HG03558 (cell line): ENCODE data around the gene TRIM49D1.
"Not testable (repeated sequence)": the region's sequence is repeated elsewhere in the genome, so short reads cannot be mapped to it uniquely, and the experiment has no call there.

Experiments used
- ATAC-seq: cut with Tn5 transposase; IDR thresholded peaks from one replicate; pipeline ENCODE4 v1.9.1; 2021; ENCODE audit warnings: moderate number of reproducible peaks; ENCODE audit not compliant: unreplicated experiment; ENCODE audit errors: extremely low read depth

TRIM49D1 gene, protein sequence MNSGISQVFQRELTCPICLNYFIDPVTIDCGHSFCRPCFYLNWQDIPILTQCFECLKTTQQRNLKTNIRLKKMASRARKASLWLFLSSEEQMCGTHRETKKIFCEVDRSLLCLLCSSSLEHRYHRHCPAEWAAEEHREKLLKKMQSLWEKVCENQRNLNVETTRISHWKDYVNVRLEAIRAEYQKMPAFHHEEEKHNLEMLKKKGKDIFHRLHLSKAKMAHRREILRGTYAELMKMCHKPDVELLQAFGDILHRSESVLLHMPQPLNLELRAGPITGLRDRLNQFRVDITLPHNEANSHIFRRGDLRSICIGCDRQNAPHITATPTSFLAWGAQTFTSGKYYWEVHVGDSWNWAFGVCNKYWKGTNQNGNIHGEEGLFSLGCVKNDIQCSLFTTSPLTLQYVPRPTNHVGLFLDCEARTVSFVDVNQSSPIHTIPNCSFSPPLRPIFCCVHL

DNA sequence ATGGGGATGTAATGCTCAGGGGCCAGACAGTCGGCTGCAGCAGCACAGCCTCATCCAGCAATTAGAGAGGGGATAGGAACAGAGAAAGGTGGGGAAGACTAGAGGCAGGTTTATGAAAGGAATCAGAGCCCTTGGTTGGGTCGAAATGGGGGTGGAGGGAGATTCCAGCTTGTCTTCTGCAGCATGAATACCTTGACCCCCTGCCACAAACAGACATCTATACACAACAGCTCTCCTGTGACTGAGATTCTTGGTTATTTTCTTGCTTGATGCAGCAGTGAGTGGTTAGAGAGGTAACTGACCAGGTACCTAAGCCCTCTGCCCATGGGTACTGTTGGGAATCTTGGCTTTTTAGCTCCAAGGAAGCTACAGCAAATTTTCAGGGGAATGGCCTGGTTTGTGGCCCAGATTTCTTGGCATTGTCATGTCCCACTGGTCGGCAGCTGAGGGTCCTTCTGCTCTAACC, at the start of gene TRIM49D1:
TRIM49D1 (minus strand) TSS at position 51 of the 466 bp plus-strand sequence. CDS start 4,535 bp downstream, outside the sequence.
- no peak for ATAC-seq

DNA sequence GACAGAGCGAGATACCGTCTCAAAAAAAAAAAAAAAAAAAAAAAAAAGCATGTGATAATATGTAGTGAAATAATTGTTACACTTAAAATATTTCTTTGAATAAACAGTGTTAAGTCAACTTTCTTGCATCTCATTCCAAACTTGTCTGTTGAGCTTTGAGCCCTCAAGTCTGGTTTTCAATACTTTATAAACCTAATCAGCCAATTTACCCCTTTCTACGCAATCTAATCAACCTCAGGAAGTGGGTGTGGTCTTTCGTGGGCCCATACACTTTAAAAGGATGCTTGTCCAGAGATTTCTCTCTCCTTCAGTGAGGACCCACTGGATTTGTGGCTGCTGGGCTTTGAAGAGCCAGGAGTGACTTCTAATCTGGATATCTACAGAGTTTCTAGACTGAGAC, 43.7 kb upstream of the TRIM49D1 start, which contains the start of gene TRIM64:
TRIM64 (plus strand) TSS at position 301 of the 400 bp plus-strand sequence. CDS start 2,467 bp downstream, outside the sequence.
- ATAC-seq = not testable (repeated sequence)

DNA sequence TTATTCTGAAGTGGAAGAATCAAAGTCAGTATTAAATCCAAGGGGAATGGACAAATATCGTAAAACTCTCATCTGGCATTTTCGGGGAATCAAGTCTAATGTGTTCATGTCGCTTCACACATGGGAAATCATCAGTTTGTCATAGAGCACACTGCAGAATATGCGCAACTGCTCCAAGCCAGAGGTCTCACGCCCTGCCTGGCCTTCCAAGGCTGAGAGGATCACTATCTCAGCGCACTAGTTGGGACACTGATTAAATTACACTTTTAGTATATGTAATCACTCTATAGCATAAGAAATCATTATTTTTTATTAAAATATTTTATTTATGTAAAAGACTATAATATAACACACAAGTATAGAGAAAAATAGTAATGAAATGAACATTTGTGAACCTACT, 38.8 kb upstream of the TRIM49D1 start:
- not testable (repeated sequence) for ATAC-seq

DNA sequence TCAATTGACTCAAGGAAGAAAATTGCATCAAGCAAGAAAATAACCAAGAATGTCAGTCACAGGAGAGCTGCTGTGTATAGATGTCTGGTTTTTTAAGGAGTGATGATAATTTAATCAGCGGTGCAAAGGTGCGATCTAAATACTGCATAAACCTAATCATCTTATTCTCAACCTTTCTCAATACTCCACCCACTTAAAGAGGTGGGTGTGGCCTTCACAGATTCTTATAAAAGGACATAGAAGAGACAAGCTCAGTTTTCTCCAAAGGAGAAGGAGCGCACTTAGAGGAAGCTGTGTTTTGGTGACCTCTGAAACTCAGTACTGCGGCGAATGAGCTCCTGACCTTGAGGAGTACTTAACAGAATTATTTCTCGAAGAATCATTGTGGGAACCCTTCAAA, 1.7 kb upstream of the TRIM49D1 start, which contains the start of gene TRIM49D2:
TRIM49D2 (plus strand) TSS at position 301 of the 400 bp plus-strand sequence. CDS start 2,698 bp downstream, outside the sequence.
- not testable (repeated sequence) for ATAC-seq

DNA sequence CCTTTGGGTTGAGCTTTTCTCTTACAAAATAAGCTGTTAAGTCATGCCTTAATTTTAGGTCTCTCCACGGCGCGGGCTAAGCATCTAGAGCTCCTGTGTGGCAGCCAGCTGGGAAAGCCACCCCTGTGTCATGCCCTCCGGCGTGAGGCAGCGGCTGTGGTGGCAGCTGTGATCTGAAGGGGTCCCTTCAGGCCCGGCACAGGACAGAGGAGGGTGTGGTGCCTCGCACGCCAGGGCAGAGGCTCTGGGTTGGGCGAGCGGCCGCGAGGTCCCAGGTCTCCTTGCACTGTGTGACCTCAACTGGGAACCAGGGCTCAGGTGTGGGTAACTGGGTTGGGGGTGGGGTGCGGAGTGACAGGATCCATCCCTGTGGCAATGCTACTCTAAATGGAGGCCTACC, 21.2 kb downstream of the TRIM49D1 start:
- not testable (repeated sequence) for ATAC-seq

DNA sequence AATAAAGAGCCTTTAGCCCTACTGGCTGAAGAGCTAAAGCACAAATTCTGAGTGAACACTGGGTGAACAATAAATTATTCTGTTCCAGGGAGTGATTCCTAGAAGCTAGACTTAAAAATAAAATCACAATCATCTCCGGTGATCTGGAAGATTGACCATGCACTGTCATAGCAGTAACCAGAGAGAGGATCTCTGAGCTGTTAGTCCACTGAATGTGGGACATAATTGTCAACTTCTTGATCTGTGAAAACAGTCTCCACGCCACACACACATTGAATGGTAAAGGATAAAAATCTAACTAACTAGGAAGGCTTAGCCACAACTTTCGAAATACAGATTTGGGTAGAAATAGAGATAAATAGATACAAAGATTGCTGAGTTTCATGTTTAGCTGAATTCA, 28.8 kb downstream of the TRIM49D1 start:
- not testable (repeated sequence) for ATAC-seq

DNA sequence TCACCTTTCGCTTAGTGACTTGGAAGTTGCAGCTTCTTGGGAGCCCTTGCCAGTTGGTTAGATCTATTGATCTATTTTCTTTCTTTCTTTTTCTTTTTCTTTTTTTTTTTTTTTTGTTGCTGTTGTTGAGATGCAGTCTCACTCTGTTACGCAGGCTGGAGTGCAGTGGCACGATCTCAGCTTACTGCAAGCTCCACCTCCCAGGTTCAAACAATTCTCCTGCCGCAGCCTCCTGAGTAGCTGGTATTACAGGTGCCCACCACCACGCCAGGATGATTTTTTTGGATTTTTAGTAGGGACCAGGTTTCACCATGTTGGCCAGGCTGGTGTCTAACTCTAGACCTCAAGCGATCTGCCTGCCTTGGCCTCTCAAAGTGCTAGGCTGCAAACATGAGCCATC, 44.5 kb downstream of the TRIM49D1 start:
- not testable (repeated sequence) for ATAC-seq

DNA sequence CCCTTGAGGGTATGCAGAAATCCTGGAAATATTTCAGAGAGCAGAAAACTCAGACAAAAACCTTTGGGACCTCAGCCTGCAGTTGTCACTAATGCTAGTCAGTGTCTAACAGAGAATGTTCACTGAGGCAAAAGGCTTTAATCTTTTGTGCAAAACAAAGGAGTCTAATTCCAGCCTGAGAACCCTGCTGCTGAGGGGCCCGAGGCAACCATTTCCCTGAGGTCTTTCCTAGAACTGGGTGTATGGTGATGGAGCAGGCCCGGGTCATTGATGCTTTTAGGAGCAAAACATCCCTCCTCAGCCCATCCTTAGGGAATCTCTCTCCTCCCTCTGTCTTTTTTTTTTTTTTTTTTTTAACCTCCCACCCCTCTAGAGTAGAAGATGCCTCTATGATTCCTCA, 49.5 kb downstream of the TRIM49D1 start:
- ATAC-seq = not testable (repeated sequence)

DNA sequence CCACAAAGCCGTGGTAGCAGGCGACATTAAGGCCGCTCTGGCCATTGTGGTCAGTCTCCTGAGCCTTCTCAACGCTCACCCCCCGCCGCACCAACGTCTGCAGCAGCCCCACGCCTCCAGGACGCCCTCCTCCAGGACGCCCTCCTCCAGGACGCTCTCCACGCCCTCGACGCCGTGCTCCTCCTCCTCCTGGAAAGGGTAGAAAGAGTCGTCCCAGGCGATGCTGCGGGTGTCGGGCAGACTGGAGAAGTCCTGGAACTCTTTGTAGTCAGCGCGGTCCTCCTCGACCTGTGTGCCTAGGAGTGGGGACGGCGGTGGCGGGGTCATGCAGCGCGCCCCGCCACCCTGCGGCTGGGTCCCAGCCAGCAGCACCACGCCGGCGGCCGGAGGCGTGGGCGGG, 56.8 kb downstream of the TRIM49D1 start:
- ATAC-seq = not testable (repeated sequence)

DNA sequence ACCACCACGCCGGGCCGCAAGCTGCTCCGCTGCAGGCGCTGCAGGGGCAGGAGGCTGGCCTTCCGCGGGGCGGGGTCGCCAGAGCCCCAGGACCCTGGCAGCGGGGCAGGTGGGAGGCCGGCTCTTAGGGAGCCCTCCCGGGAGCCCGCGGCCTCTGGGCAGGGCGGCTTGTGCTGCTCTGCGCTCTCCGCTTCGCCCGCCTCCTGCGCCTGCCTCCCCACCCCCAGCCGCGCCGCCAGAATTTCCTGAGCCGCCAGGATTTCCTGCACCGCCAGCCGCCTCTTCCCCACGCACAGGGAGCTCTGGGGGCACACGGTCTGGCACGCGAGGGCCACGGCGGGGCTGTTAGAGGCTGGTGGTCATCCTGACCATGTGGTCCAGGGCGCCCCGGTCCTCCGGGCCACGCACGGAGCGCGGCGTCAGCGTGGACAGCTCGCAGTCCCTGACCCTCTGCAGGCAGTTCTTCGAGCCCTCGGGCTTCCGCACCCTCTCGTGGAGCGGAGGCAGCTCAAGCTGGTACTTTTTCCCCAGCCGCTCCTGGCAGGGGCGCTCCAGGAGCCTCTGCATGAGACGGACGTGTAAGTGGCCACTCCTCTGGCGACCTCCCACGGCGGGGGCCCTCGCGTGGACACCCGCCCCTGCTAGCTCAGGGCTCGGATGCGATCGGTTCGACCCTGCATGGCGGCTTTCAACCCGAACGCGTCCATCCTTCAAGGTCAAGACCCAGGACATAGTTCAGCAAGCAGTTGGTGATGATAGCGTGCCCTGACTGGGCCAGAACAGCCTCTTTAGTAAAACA, 57.9 kb downstream of the TRIM49D1 start:
- ATAC-seq = not testable (repeated sequence)
